RCC 7860 (cell line): Measurements from ENCODE around the gene RASA2.

Source experiments
- DNase-seq: peaks from one replicate; pipeline ENCODE4 v3.0.0-alpha.2; 2015; ENCODE audit warnings: low spot score
- FAIRE-seq: peaks from 2 replicates; lab custom pipeline; 2012; peaks lifted over from hg19 to GRCh38; lab: Jason Lieb, UNC

Gene RASA2

GRCh38 chr3:141557961-141558706, 71.3 kb downstream of the RASA2 start:
- DNase-seq: no peak

GRCh38 chr3:141561426-141562034, 74.7 kb downstream of the RASA2 start:
- peak; percentile 76 for FAIRE-seq

More at GRCh38 chr3:141557961-141558706, 71.3 kb downstream of the RASA2 start:
- no peak for FAIRE-seq

GRCh38 chr3:141564241-141564640, 77.4 kb downstream of the RASA2 start:
- DNase-seq (no peak), FAIRE-seq (no peak)

More at GRCh38 chr3:141561426-141562034, 74.7 kb downstream of the RASA2 start:
- DNase-seq: peak; percentile 44

GRCh38 chr3:141570068-141570467, 83.2 kb downstream of the RASA2 start:
- FAIRE-seq (no peak), DNase-seq (no peak)

- DNase-seq (peak; percentile 31), FAIRE-seq (peak; percentile 70)
These were observed 89.3 kb downstream of the RASA2 start for GRCh38 chr3:141575879-141576743.

GRCh38 chr3:141576744-141577052, 89.9 kb downstream of the RASA2 start:
- FAIRE-seq: no peak
- no peak for DNase-seq

GRCh38 chr3:141578202-141578973, 91.6 kb downstream of the RASA2 start:
- DNase-seq: no peak

GRCh38 chr3:141594357-141594756, 107.5 kb downstream of the RASA2 start:
- DNase-seq (no peak), FAIRE-seq (no peak)

More at GRCh38 chr3:141578202-141578973, 91.6 kb downstream of the RASA2 start:
- no peak for FAIRE-seq

- no peak for FAIRE-seq
- DNase-seq: no peak
These were observed 111.1 kb downstream of the RASA2 start for GRCh38 chr3:141597931-141598330.

- DNase-seq (no peak), FAIRE-seq (no peak)
These were observed 113.5 kb downstream of the RASA2 start for GRCh38 chr3:141600331-141600730.

- FAIRE-seq (no peak), DNase-seq (no peak)
These were observed 115.9 kb downstream of the RASA2 start for GRCh38 chr3:141602706-141603105.

- no peak for FAIRE-seq
These were observed 116.7 kb downstream of the RASA2 start for GRCh38 chr3:141603473-141604035.

GRCh38 chr3:141605883-141606282, 119.1 kb downstream of the RASA2 start:
- no peak for FAIRE-seq
- DNase-seq: no peak

More at GRCh38 chr3:141603473-141604035, 116.7 kb downstream of the RASA2 start:
- no peak for DNase-seq

- FAIRE-seq (no peak), DNase-seq (no peak)
These were observed 121.6 kb downstream of the RASA2 start for GRCh38 chr3:141608438-141608837.

- DNase-seq (no peak), FAIRE-seq (no peak)
These were observed 124.1 kb downstream of the RASA2 start for GRCh38 chr3:141610939-141611338.

GRCh38 chr3:141618103-141618910, 131.5 kb downstream of the RASA2 start:
- DNase-seq: no peak
- no peak for FAIRE-seq

GRCh38 chr3:141618938-141619337, 132.1 kb downstream of the RASA2 start:
- no peak for DNase-seq
- FAIRE-seq: no peak

GRCh38 chr3:141619450-141619849, 132.6 kb downstream of the RASA2 start:
- DNase-seq (no peak), FAIRE-seq (no peak)

GRCh38 chr3:141623691-141624090, 136.9 kb downstream of the RASA2 start:
- FAIRE-seq (no peak), DNase-seq (no peak)

- FAIRE-seq: no peak
- DNase-seq: no peak
These were observed 138.7 kb downstream of the RASA2 start for GRCh38 chr3:141625506-141625905.
